Astrocyte of the hippocampus (primary cell): ENCODE measurements around the gene OR1Q1.
"Not testable (repeated sequence)": the region's sequence is repeated elsewhere in the genome, so short reads cannot be mapped to it uniquely, and the experiment has no call there.

Experiments used
- DNase-seq: peaks from one replicate; pipeline ENCODE4 v3.0.0; 2011; ENCODE audit warnings: low read depth, low spot score

The OR1Q1 gene, protein sequence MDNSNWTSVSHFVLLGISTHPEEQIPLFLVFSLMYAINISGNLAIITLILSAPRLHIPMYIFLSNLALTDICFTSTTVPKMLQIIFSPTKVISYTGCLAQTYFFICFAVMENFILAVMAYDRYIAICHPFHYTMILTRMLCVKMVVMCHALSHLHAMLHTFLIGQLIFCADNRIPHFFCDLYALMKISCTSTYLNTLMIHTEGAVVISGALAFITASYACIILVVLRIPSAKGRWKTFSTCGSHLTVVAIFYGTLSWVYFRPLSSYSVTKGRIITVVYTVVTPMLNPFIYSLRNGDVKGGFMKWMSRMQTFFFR

DNA sequence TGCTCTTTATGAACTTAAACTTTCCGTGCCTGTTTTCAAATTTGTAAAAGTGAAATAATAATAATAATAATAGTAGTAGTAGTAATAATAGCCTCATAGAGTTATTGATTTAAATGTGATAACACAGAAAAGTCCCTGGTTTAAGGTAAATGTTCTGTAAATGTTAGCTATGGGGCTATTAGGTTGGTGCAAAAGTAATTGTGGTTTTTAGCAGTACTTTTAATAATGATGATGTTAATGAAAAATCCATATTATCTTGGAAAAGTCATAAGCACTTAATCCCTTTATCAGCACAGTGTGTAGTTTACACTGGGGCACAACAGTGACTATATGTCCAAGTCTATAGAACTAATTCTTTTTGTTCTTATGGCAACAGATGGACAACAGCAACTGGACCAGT, at the start of gene OR1Q1:
TSS of gene OR1Q1 (plus strand) at position 377 of the 400 bp plus-strand sequence. CDS start at position 377, 0 bp downstream.
- no peak for DNase-seq

DNA sequence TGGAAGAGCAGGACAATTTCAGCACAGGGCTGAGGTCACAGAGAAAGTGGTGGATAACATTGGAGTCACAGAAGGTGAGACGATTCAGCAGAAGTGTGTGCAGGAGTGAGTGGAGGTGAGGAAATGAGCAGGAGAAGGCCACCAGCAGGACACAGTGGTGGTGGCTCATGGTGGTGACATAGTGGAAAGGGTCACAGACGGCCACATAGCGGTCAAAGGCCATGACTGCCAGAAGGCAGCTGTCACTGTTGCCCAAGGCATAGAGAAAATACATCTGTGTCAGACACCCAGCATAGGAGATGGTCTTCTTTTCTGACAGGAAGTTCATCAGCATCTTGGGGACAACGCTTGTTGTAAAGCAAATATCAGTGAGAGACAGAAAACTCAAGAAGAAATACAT, 46.6 kb upstream of the OR1Q1 start:
- DNase-seq = no peak

DNA sequence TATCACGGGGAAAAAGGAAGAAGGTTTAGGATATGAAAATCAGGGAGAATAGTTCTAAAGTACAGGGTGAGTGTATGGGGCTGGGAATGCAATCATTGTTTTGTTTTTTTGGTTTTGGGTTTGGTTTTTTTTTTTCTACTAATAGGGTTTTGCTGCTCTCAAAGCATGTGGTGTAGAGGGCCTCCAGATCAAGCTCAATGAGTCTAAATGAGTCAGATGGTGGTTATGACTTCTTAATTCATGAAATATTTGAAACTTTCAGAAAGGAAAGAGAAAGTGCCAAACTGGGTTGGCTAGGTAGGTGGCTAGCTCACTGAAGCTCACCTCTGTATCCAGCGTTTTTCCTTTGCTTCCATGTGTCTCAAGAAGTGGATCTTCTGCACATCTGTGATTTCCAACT, 42.1 kb upstream of the OR1Q1 start:
- DNase-seq = no peak

DNA sequence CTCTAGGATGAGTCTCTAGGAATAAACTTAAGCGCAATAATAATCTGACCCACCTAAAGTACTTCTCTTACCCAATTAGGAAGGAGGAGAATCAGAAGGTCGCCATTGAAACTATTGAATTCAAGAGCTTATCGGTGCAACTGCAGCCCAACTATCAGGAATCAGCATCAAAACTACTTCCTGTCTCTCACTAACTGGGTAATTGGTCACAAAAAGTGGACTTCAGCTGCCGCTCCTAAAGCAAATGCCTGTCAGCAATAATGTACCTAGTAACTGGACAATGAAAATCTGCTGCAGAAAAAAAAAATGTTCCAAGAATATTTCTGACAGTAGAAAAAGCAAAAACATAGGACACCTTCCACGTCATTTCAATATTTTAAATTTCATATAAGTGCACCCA, 34.7 kb upstream of the OR1Q1 start:
- no peak for DNase-seq

DNA sequence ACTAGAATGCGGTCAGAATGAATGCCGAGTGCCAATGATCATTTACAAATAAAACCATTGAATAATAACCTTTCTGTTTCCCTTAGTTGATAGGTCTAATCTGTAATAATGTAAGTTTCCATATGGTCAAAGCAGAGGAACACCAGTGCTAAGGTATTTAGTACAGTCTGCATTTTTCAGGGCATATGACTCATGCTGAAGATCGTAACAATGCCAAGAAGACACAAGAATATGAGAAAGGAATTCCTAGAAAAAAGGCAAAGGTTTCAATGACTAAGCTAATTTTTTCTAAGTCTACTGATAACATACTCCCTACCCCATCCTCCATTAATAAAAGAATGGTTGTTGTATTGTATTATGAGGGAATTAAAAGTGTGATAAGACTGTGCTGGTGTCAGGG, 34.2 kb upstream of the OR1Q1 start:
- DNase-seq = peak; percentile 32

DNA sequence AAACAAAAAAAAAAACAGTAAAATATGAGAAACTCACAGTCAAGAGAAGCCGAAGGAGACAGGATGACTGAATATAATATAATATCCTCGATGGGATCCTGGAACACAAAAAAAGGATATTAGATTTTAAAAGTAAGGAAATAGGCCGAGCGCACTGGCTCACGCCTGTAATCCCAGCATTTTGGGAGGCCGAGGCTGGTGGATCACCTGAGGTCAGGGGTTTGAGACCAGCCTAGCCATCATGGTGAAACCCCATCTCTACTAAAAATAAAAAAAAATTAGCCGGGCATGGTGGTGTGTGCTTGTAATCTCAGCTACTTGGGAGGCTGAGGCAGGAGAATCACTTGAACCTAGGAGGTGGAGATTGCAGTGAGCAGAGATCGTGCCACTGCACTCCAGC, 31.3 kb upstream of the OR1Q1 start, which contains the start of gene OR1L8:
TSS of gene OR1L8 (minus strand) at position 101 of the 400 bp plus-strand sequence. CDS start 14,907 bp downstream, outside the sequence.
- DNase-seq = not testable (repeated sequence)

DNA sequence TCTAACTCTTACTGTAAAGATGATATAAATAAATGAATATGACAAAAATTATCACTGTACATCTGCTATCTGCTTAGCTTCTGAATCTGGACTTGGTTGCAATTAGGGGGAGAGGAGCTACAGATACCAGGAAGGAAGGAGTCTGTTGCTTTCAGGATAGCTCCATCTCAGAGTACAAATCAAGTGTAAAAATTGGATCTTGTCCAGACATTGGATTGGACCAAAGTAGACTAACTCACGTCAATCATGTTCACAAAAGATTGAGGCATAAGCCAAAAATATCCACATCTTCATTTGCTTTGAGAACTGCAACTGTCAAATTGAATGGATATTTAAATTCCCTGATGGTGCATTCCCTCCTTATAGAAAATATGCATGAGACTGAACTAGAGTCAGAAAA, 8.8 kb upstream of the OR1Q1 start:
- DNase-seq = no peak

DNA sequence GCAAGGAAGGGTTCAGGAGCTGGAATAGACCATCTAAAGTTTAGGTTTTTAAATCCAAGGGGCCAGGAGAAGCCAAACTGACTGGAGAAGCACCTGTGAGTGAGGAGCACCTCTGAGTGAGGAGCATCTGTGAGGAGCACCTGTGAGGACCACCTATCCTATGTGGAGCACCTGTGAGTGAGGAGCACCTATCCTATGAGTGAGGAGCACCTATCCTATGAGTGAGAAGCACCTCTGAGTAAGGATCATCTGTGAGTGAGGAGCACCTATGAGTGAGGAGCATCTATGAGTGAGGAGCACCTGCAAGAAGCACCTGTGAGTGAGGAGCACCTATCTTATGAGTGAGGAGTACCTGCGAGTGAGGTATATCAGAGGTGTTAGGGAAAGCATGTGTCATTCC, 8.0 kb upstream of the OR1Q1 start:
- no peak for DNase-seq

DNA sequence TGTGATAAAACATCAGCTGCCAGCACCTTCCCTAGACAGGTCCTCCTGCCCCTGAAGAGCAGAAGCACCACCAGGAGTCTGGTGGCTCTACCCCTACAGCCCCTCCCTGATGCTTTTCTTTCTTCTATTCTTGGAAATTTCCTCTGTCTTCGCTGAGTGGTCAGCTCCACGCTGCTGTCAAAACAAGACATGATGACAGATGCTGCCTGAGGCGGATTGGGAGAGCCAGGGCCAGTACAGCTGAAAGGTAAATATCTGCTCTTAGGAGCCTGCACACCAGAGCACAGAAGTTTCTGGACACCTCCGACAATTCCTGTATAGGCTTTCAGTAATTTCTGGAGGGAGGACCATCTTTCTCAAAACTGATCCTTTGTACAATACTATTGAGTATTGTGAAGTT, 4.7 kb upstream of the OR1Q1 start:
- no peak for DNase-seq

DNA sequence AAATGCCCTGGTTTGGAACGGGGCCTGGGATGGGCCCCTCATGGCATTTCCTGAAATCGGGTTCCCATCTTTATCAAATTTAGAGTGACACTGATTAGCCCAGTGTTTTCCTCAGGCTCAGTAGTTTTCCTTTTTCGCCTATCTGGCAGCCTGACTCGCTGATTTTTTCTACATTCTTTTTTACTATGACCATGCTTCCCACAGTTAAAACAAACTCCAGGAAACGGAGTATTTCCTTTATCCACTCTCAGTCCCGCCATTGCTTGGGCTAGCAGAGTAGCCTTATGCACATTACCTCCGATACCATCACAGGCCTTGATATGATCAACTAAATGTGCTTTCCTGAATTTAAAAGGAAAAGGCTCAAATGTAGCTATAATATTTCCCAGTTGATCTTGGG, 5.5 kb downstream of the OR1Q1 start:
- no peak for DNase-seq

DNA sequence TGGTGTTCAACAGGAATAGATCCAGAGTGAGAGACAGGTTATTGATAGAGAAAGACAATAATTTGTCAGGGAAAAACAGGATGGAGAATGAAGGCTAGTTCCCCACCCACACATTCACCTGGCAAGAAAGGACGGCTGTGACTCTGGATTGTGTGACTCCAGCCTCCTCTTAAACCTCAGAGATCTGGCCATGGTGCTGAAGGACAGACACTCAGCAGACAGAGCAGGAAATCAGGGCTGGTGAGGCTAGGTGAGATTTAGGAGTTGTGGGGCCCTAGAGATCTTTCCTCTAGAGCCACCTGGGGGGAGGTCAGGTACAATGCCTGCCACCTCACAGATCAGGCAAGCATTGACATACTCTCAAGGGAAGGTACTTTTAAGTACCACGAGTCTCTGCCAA, 27.7 kb downstream of the OR1Q1 start:
- peak; percentile 23 for DNase-seq

DNA sequence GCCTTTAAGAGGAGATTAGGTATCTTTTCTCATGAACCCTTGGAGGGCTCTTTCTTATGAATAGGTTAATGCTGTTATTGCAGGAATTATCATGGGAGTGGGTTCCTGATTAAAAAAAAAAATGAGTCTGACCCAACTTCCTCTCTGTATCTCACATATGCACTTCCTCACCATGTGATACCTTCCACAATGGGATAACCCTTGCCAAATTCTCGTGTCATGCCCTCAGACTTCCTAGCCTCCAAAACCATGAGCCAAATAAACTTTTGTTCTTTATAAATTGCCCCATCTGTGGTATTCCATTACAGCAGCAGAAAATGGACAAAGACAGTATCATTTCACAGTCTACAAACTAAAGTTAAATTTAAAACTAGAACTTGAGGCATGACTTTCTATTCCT, 41.8 kb downstream of the OR1Q1 start:
- no peak for DNase-seq

DNA sequence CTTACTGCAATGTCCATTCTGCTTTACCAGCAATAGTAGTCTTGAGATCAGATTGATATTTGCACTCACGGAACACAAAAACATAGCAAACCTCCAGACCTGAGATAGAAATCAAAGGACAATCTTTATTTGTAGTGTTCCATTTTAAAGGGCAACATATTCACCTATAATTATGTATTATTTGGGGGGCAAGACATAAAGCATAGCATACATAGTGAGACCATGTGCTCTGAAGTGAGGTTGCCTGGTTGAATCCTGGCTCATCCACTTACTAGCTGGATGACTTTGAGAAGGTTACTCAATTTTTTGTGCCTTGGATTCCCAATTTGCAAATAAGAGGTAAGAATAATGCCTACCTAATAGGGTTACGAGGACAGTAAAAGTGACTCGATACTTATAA, 43.0 kb downstream of the OR1Q1 start, which contains the start of gene OR1B1:
TSS of gene OR1B1 (minus strand) at position 101 of the 400 bp plus-strand sequence.
- DNase-seq = no peak

DNA sequence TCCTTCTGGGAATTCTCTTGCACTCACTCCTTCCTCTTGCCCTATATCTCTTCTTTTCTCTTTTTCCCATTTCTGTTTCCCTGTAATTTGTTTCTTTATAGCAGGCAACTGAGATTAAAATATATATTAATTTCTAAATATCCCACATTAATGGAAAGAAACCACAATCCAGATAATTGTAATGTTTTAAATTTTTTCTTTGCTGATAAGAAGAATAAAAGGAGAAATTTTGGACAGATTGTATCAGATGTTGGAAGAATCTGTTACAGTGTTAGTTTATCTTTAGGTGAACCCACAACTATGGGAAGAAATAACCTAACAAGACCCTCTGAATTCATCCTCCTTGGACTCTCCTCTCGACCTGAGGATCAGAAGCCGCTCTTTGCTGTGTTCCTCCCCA, 46.9 kb downstream of the OR1Q1 start, which contains the start of gene OR1L1:
TSS of gene OR1L1 (plus strand) at position 301 of the 400 bp plus-strand sequence. CDS start at position 301, 0 bp downstream.
- no peak for DNase-seq
